Mucosa of rectum (tissue), 2 donors: ENCODE results near the gene ARMH1.

Experiments used
- H3K27ac ChIP-seq, 2 donors: one replicate each; pipeline ENCODE4 v1.7.0; 2013; ENCODE audit warnings: inconsistent platforms in 2 of 2, low read depth in 2 of 2, low read length in 2 of 2
- H3K27me3 ChIP-seq, 2 donors: one replicate each; pipeline ENCODE4 v1.7.0; 2013; ENCODE audit warnings: low read length in 2 of 2; ENCODE audit not compliant: control insufficient read depth in 2 of 2, insufficient read depth in 2 of 2
- H3K36me3 ChIP-seq, 2 donors: one replicate each; pipeline ENCODE4 v1.7.0; 2013; ENCODE audit warnings: low read length in 2 of 2; ENCODE audit not compliant: control insufficient read depth in 2 of 2, insufficient read depth in 2 of 2
- H3K4me1 ChIP-seq, 2 donors: one replicate each; pipeline ENCODE4 v1.7.0; 2013; ENCODE audit warnings: low read length in 2 of 2, mild to moderate bottlenecking in 1 of 2; ENCODE audit not compliant: control insufficient read depth in 2 of 2, insufficient read depth in 2 of 2
- H3K4me3 ChIP-seq, 2 donors: one replicate each; pipeline ENCODE4 v1.7.0; 2013; ENCODE audit warnings: low read length in 2 of 2
- H3K9ac ChIP-seq, 2 donors: one replicate each; pipeline ENCODE4 v1.7.0; 2013; ENCODE audit warnings: low read length in 2 of 2, low read depth in 1 of 2, mild to moderate bottlenecking in 1 of 2
- H3K9me3 ChIP-seq, 2 donors: one replicate each; pipeline ENCODE4 v1.7.0; 2013; ENCODE audit warnings: low read length in 2 of 2; ENCODE audit not compliant: control insufficient read depth in 2 of 2
- donor health status: healthy.
- donor health status: Normal muscosa, but diverticular disease.

Gene ARMH1

DNA sequence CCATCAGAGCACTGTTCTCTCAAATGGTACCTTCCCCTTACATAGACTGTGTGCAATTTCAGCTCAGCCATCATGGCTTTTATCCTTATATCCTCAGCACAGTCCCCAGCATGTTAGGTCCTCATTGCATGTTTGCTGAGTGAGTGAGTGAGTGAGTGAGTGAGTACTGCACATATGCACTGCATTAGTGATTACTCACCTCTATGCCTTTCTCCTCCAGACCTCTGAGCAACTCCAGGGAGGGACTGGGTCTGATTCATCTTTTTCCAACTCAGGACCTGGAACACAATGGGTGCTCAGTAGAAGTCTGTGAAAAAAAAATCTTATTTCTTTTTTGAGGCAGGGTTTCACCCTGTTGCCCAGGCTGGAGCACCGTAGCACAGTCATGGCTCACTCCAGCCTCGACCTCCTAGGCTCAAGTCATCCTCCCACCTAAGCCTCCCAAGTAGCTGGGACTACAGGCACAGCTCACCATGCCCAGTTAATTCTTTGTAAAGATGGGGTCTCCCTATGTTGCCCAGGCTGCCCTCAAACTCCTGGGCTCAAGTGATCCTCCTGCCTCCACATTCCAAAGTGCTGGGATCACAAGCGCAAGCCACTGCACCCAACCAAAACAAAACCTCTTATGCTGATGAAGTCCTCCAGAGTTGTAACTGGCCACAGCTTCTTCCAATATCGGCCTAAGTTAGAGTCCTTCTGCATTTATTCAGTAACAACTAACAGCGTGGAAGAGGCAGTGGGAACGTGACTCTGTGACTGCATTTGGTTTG lies 32.8 kb downstream of the ARMH1 start:
- Histone ChIP-seq H3K27ac (no peak overlapping the region), H3K4me3 (no peak overlapping the region), H3K4me1 (peaks cover 0 to 5% of the 10 kb centered on the region in 2 donors), H3K36me3 (no peaks in the 10 kb centered on the region), H3K9me3 (no peaks in the 10 kb centered on the region), H3K27me3 (no peaks in the 10 kb centered on the region), H3K9ac (no peak overlapping the region)

DNA sequence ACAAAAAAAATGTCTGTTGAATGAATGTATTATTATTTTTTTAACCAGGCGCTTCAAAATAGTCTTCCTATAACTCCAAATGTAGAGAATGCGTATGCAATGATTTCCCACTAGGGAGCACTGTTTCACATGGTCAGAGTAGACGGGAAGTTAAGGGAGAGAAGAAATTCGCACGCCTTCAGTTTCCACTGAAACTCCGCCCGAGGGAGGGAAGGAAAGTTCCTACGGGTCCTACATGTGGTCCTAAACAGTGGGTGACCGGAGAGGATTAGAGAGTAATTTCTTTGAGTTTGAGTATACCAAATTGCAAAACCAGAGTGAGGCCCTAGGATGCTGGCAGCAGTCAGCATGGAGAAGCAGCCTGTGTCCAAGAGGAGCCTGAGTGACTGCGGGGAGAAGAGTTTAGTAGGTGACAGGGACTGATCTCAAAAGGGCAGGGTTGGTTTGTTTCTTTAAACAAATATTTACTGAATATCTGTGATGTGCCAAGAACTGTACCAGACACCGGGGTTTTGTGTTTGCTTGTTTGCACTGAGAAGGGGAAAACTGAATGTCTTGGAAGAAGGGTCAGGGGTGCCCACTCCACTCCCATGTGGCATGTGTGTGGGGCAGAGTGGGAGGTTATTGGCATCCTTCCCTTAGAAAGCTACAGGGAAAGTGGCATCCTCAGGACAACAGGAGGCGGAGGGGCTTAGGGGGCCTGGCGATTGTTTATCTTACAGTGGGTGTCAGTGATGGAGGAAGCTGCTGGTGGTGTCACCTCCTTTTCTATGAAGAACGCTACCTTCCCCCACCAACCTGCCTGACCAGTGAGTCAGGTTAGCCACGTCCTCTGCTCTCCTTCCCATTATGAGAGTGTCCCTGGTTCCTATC lies 33.7 kb downstream of the ARMH1 start:
- H3K4me1 ChIP-seq: peaks cover 0 to 5% of the 10 kb centered on the region in 2 donors

DNA sequence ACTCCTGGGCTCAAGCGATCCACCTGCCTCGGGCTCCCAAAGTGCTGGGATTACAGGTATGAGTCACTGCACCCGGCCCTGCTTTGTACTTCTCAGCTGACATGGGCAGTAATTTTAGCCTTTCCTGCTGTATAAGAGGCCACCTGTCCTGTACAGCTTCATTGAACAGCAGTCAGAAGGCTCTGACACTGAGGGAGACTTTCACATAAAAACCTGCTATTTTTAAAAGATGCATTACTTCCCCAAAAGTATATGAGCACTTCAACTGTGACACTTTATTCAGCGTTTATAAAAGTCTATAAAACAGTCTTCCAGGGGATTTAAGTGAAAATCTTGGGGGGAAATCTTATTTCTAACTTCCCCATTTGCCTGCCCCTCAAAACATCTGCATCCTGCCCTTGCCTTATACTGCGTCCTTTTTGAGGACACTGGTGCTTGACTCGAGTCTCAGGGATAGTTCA lies 38.8 kb downstream of the ARMH1 start:
- peaks cover 0 to 1% of the 10 kb centered on the region in 2 donors for H3K4me1 ChIP-seq
- H3K36me3 ChIP-seq: no peaks in the 10 kb centered on the region
- H3K4me3 ChIP-seq: no peak overlapping the region
- H3K27me3 ChIP-seq: no peaks in the 10 kb centered on the region
- no peak overlapping the region for H3K27ac ChIP-seq
- no peaks in the 10 kb centered on the region for H3K9me3 ChIP-seq
- H3K9ac ChIP-seq: no peak overlapping the region

More for the DNA sequence above, 33.7 kb downstream of the ARMH1 start:
- Histone ChIP-seq H3K36me3 (no peaks in the 10 kb centered on the region), H3K4me3 (peak overlapping the region in 1 of 2 donors; percentile 33), H3K27ac (no peak overlapping the region), H3K9me3 (no peaks in the 10 kb centered on the region), H3K27me3 (no peaks in the 10 kb centered on the region), H3K9ac (peak overlapping the region in 1 of 2 donors; percentile 45)

DNA sequence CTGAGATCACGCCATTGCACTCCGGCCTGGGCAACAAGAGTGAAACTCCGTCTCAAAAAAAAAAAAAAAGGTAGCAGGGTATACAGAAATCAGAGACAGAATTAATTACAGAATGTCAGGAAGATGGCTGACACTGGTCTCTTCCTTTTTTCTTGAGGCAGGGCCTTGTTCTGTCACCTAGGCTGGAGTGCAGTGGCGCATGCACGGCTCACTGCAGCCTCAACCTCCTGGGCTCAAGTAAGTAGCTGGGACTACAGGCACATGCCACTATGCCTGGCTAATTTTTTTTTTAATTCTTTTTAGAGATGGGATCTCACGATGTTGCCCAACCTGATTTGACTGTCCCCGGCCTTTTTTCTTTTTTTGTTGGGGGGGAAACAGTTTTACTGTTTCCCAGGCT lies 40.0 kb downstream of the ARMH1 start:
- H3K9me3 ChIP-seq: no peaks in the 10 kb centered on the region
- no peak overlapping the region for H3K27ac ChIP-seq
- no peaks in the 10 kb centered on the region for H3K36me3 ChIP-seq
- no peak overlapping the region for H3K4me3 ChIP-seq
- no peak overlapping the region for H3K9ac ChIP-seq
- H3K27me3 ChIP-seq: no peaks in the 10 kb centered on the region
- no peaks in the 10 kb centered on the region for H3K4me1 ChIP-seq

DNA sequence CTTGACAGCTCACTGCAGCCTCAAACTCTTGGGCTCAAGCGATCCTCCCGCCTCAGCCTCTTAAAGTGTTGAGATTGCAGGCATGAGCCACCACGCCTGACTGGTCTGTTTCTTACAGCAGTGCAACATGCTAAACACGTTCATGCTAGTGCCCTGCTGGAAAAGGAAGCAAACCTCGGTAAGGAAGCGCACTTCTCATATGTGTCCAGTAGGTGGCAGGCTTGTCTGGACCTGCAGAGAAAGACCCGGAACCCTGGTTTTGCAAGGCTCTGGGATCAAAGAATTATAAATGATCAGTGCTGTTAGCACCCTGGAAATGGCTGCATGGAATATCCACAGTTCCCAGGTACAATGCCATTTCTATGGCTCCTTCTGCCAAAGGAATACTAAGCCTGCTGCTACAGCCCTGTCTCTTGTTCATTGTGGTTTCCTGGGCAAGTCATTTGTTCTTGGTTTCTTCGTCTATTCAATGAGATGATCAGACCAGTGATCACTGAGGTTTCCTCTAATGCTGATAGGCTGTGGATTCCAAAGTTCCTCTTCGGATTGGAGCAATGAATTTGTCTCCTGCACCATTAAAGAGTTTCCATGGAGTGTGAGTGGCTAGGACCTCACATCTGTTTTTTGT lies 40.5 kb downstream of the ARMH1 start:
- no peaks in the 10 kb centered on the region for H3K9me3 ChIP-seq
- no peak overlapping the region for H3K9ac ChIP-seq
- H3K36me3 ChIP-seq: no peaks in the 10 kb centered on the region
- no peaks in the 10 kb centered on the region for H3K4me1 ChIP-seq
- H3K27me3 ChIP-seq: no peaks in the 10 kb centered on the region
- H3K4me3 ChIP-seq: no peak overlapping the region
- H3K27ac ChIP-seq: no peak overlapping the region

DNA sequence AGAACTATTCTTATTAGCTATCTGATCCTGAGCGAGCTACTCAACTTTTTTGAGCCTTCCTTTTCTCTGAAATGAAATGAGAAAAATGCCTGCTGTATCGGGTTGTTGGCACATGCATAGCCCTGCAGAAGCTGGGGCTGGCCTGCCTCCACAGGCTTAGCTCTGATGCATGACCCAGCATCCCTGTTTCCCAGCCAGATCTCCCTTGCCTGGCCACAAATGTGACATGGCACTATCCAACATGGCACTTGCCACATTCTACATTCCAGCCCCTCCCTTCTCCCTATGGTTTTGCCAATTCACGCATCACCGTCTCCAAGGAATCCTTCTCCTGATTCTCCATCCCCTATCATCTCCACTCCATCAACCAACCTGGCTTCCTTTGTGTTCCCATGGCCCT lies 42.6 kb downstream of the ARMH1 start:
- H3K9me3 ChIP-seq: no peaks in the 10 kb centered on the region
- no peak overlapping the region for H3K4me3 ChIP-seq
- no peak overlapping the region for H3K27ac ChIP-seq
- H3K4me1 ChIP-seq: no peaks in the 10 kb centered on the region
- no peak overlapping the region for H3K9ac ChIP-seq
- no peaks in the 10 kb centered on the region for H3K27me3 ChIP-seq
- no peaks in the 10 kb centered on the region for H3K36me3 ChIP-seq

DNA sequence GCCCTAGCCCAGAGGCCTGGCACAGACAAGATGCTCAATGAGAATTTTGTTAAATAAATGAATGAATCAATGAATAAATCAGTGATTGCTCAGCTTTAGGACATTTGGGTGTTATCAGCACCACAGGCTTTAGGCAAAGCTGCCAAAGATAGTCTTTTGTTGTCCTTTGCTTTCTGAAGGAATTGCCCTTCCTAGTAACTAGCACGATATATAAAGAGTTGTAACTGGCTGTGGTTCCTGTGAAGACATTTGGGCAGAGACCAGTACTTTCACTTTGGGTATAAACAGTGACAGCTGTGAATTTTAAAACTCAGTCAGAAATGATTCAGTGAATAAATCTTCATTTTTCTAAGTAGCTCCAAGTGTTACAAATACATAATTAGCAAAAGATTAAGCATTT lies 43.1 kb downstream of the ARMH1 start:
- no peaks in the 10 kb centered on the region for H3K9me3 ChIP-seq
- H3K36me3 ChIP-seq: no peaks in the 10 kb centered on the region
- H3K9ac ChIP-seq: no peak overlapping the region
- H3K27ac ChIP-seq: no peak overlapping the region
- H3K4me1 ChIP-seq: no peaks in the 10 kb centered on the region
- H3K4me3 ChIP-seq: no peak overlapping the region
- H3K27me3 ChIP-seq: no peaks in the 10 kb centered on the region

DNA sequence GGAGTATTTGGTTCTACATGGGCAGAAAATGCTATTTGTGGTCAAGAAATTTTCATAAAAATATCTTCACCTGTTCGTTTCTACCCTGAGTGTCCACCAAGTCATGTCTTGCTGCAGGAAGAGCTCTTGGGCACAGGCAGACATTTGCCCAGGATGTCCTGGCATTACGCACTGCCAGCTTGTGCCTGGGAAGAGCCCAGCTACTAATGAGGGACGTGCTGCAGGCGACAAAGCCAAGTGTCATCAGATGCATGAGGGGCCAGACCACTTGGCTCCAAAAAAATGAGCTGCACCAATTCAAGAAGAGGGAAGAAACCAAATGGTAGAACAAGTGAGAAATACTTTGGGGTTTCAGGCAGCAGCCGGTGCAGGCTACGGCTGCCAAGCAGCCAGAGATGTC lies 43.6 kb downstream of the ARMH1 start:
- no peak overlapping the region for H3K27ac ChIP-seq
- no peaks in the 10 kb centered on the region for H3K27me3 ChIP-seq
- no peaks in the 10 kb centered on the region for H3K36me3 ChIP-seq
- no peaks in the 10 kb centered on the region for H3K9me3 ChIP-seq
- no peaks in the 10 kb centered on the region for H3K4me1 ChIP-seq
- H3K4me3 ChIP-seq: no peak overlapping the region
- H3K9ac ChIP-seq: no peak overlapping the region

DNA sequence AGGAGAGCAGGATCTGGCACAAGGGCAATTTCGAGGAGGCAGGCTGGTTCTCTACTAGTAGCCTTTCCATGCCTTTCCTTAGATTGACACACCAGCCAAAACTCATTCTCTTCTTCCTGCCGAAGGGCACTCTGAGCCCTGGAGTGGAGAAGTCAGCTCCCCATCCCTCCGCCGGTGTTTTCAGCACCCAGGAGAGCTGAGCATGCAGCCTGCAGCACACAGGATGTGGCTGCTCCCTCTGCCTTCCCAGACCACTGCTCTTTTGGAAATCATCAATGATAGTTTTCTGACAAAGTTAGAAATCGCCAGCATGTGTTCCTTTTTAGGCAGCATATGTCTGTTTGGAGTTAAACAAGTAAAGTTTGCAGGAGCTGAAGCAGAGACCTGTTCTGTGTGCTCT lies 44.8 kb downstream of the ARMH1 start:
- H3K9ac ChIP-seq: no peak overlapping the region
- H3K4me3 ChIP-seq: no peak overlapping the region
- H3K27ac ChIP-seq: no peak overlapping the region
- no peaks in the 10 kb centered on the region for H3K27me3 ChIP-seq
- no peaks in the 10 kb centered on the region for H3K9me3 ChIP-seq
- no peaks in the 10 kb centered on the region for H3K4me1 ChIP-seq
- H3K36me3 ChIP-seq: no peaks in the 10 kb centered on the region

DNA sequence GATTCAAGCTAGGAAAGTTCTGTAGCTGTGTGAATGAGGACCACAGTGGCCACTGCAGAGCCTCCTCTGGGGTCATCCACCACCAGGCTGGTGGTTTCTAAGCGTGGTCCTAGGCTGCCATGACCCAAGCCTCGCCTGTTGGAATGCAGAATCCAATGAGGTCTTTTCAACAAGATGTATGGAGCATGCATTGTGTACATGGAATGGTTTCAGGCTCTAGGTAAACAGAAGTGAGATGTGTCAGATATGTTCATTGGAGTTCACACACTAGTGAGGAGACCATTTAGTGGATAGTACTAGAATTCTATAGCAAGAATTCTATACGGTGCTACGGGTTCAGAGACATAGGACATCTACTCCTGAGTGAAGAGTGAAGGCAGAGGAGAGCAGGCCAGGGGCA lies 45.8 kb downstream of the ARMH1 start:
- no peaks in the 10 kb centered on the region for H3K9me3 ChIP-seq
- no peak overlapping the region for H3K27ac ChIP-seq
- H3K27me3 ChIP-seq: no peaks in the 10 kb centered on the region
- H3K4me3 ChIP-seq: no peak overlapping the region
- H3K36me3 ChIP-seq: no peaks in the 10 kb centered on the region
- no peak overlapping the region for H3K9ac ChIP-seq
- no peaks in the 10 kb centered on the region for H3K4me1 ChIP-seq
